Esophagus muscularis mucosa (tissue), 4 donors: ENCODE data around the gene NNMT.
"Not testable (repeated sequence)": the region's sequence is repeated elsewhere in the genome, so short reads cannot be mapped to it uniquely, and the experiment has no call there.

Experiments used
- CTCF ChIP-seq, 3 experiments: fragments of 200-600 bp in 2 of 3; fragments of 450-650 bp in 1 of 3; sonication (generic) in 2 of 3; IDR thresholded peaks; one replicate each; pipeline ENCODE4 v1.5.1; 2017 to 2019; ENCODE audit warnings: antibody characterized with exemption in 3 of 3, mild to moderate bottlenecking in 2 of 3, moderate library complexity in 1 of 3
- EP300 ChIP-seq: sonication (generic); formaldehyde crosslinking; IDR thresholded peaks from one replicate; pipeline ENCODE4 v1.6.1; 2017; ENCODE audit warnings: antibody characterized with exemption
- POLR2A ChIP-seq: fragments of 450-650 bp; IDR thresholded peaks from one replicate; pipeline ENCODE4 v1.6.1; 2017; ENCODE audit warnings: antibody characterized with exemption, moderate library complexity, mild to moderate bottlenecking, low read depth
- POLR2AphosphoS5 ChIP-seq, 2 donors: sonication (generic); formaldehyde crosslinking; IDR thresholded peaks; one replicate each; pipeline ENCODE4 v1.6.1; 2017; ENCODE audit warnings: antibody characterized with exemption in 2 of 2

GRCh38 chr11:114341667-114342066, 45.5 kb downstream of the NNMT start:
- not testable (repeated sequence) for TF ChIP-seq POLR2A; POLR2AphosphoS5 (IDR thresholded peaks at IDR 0.05); CTCF (IDR thresholded peaks at IDR 0.05); EP300
